ENCODE results near the gene IL23R. TPM values are rescaled to one million over a fixed set of nuclear protein-coding genes. Genes with fewer than 3 reads are reported as not detected.

Gene IL23R
- total RNA-seq, 1 experiment from 2014 or later: 1.5 TPM

GRCh38 chr1:67307251-67308060, 141.2 kb downstream of the IL23R start, which contains the start of gene IL12RB2:
IL12RB2 (plus strand) TSS chr1:67307873; CDS start chr1:67320369, 12,496 bp downstream.
- peak; percentile 23 for DNase-seq (ENCODE audit: low read depth, low spot score)

GRCh38 chr1:67308136-67308535, 141.9 kb downstream of the IL23R start:
- no peak for DNase-seq (ENCODE audit: low read depth, low spot score)
- in situ Hi-C loops (cut with HindIII; ENCODE audit: low pct_unique_long_range_greater_than_20kb, low sequenced_read_pairs): no loop called here

More at GRCh38 chr1:67307251-67308060, 141.2 kb downstream of the IL23R start, which contains the start of gene IL12RB2:
- in situ Hi-C loops (cut with HindIII; ENCODE audit: low pct_unique_long_range_greater_than_20kb, low sequenced_read_pairs): no loop called here

Small RNA genes within 50 kb of the gene (small RNA-seq; reads per million reads assigned to genes)
- 0 reads per million in 2 experiments for gene RNU4ATAC4P
- gene RNU6-586P: 0 reads per million in 2 experiments

Other genes with a start within 250 kb of the IL23R start
- gene DNAI4, start 241.6 kb upstream of the IL23R start, total RNA-seq (2014; rRNA removed; shearing (Covaris generic)): 0.05 and 0.40 TPM in 2 replicates
- 14.6 and 16.3 TPM in 2 replicates for gene MIER1, start 241.5 kb upstream of the IL23R start, total RNA-seq (2014; rRNA removed; shearing (Covaris generic))
- gene SLC35D1, start 112.3 kb upstream of the IL23R start, total RNA-seq (2014; rRNA removed; shearing (Covaris generic)): 5.4 TPM in 2 replicates
- not detected in 2 replicates for gene C1orf141, start 31.5 kb upstream of the IL23R start, total RNA-seq (2014; rRNA removed; shearing (Covaris generic))
- gene IL12RB2, start 141.4 kb downstream of the IL23R start, total RNA-seq (2014; rRNA removed; shearing (Covaris generic)): 28.6 and 29.8 TPM in 2 replicates

All from SK-MEL-5 (cell line).